H9 (cell line): Measurements from ENCODE around the gene PAOX. TPM values are rescaled to one million over a fixed set of nuclear protein-coding genes. Genes with fewer than 3 reads are reported as not detected.
"Not testable (repeated sequence)": the region's sequence is repeated elsewhere in the genome, so short reads cannot be mapped to it uniquely, and the experiment has no call there.

Experiments
- DNase-seq: peaks from one replicate; pipeline ENCODE4 v3.0.0-alpha.2; 2017
- H2AFZ ChIP-seq: one replicate; pipeline ENCODE4 v1.6.1; 2013; ENCODE audit warnings: mild to moderate bottlenecking, low read length, control low read depth, moderate library complexity
- H2AK5ac ChIP-seq: 2 replicates; pipeline ENCODE4 v1.6.1; 2013; ENCODE audit warnings: low read length, control low read depth, mixed read lengths; ENCODE audit not compliant: insufficient read length
- H2BK120ac ChIP-seq: one replicate; pipeline ENCODE4 v1.6.1; 2013; ENCODE audit warnings: low read depth, mild to moderate bottlenecking, low read length, control low read depth, inconsistent platforms; ENCODE audit not compliant: poor library complexity, severe bottlenecking
- H2BK12ac ChIP-seq: 2 replicates; pipeline ENCODE4 v1.6.1; 2013; ENCODE audit warnings: low read length, control low read depth, mixed read lengths, low read depth; ENCODE audit not compliant: insufficient read length
- H2BK15ac ChIP-seq: 2 replicates; pipeline ENCODE4 v1.6.1; 2013; ENCODE audit warnings: low read depth, low read length, control low read depth
- H2BK20ac ChIP-seq: one replicate; pipeline ENCODE4 v1.6.1; 2013; ENCODE audit warnings: low read depth, mild to moderate bottlenecking, low read length, control low read depth, inconsistent platforms; ENCODE audit not compliant: poor library complexity, severe bottlenecking
- H2BK5ac ChIP-seq: 2 replicates; pipeline ENCODE4 v1.6.1; 2013; ENCODE audit warnings: low read length, control low read depth, mixed read lengths; ENCODE audit not compliant: insufficient read length
- H3K14ac ChIP-seq: 2 replicates; pipeline ENCODE4 v1.6.1; 2013; ENCODE audit warnings: low read length, control low read depth; ENCODE audit not compliant: insufficient read depth
- H3K18ac ChIP-seq: 2 replicates; pipeline ENCODE4 v1.6.1; 2013; ENCODE audit warnings: low read depth, mild to moderate bottlenecking, mixed read lengths, low read length, control low read depth; ENCODE audit not compliant: insufficient read length
- H3K23ac ChIP-seq: 2 replicates; pipeline ENCODE4 v1.6.1; 2013; ENCODE audit warnings: low read length, control low read depth, mixed read lengths, low read depth; ENCODE audit not compliant: insufficient read length
- H3K23me2 ChIP-seq: 2 replicates; pipeline ENCODE4 v1.6.1; 2013; ENCODE audit warnings: low read depth, mild to moderate bottlenecking, mixed read lengths, low read length, control low read depth; ENCODE audit not compliant: insufficient read length, poor library complexity, severe bottlenecking
- H3K27ac ChIP-seq: 2 replicates; pipeline ENCODE4 v1.5.1; 2013; ENCODE audit warnings: low read length, control low read depth, mixed read lengths, low read depth; ENCODE audit not compliant: insufficient read length
- H3K27me3 ChIP-seq: 2 replicates; pipeline ENCODE4 v1.6.1; 2013; ENCODE audit warnings: low read length, control low read depth, inconsistent platforms; ENCODE audit not compliant: insufficient read depth
- H3K4ac ChIP-seq: 2 replicates; pipeline ENCODE4 v1.6.1; 2013; ENCODE audit warnings: low read depth, mild to moderate bottlenecking, control low read depth, inconsistent platforms, low read length, moderate library complexity
- H3K4me1 ChIP-seq: 2 replicates; pipeline ENCODE4 v1.6.1; 2013; ENCODE audit warnings: low read length, control low read depth, inconsistent platforms; ENCODE audit not compliant: insufficient read depth
- H3K4me2 ChIP-seq: 2 replicates; pipeline ENCODE4 v1.6.1; 2013; ENCODE audit warnings: low read length, control low read depth, mixed read lengths; ENCODE audit not compliant: insufficient read length, insufficient read depth
- H3K56ac ChIP-seq: 2 replicates; pipeline ENCODE4 v1.6.1; 2013; ENCODE audit warnings: low read depth, mild to moderate bottlenecking, mixed read lengths, low read length, control low read depth; ENCODE audit not compliant: insufficient read length
- H3K79me1 ChIP-seq: 2 replicates; pipeline ENCODE4 v1.6.1; 2013; ENCODE audit warnings: low read depth, mild to moderate bottlenecking, moderate library complexity, low read length, control low read depth, inconsistent platforms; ENCODE audit not compliant: insufficient read depth, poor library complexity, severe bottlenecking
- H3K79me2 ChIP-seq: 2 replicates; pipeline ENCODE4 v1.6.1; 2013; ENCODE audit warnings: low read length, control low read depth, inconsistent platforms; ENCODE audit not compliant: insufficient read depth
- H3K9ac ChIP-seq: 2 replicates; pipeline ENCODE4 v1.6.1; 2013; ENCODE audit warnings: low read length, control low read depth, mixed read lengths; ENCODE audit not compliant: insufficient read length; ENCODE audit errors: extremely low read depth
- H3K9me3 ChIP-seq: one replicate; pipeline ENCODE4 v1.6.1; 2013; ENCODE audit warnings: low read depth, low read length, inconsistent platforms; ENCODE audit not compliant: control insufficient read depth
- H3T11ph ChIP-seq: one replicate; pipeline ENCODE4 v1.6.1; 2013; ENCODE audit warnings: mild to moderate bottlenecking, low read length, control low read depth, inconsistent platforms
- H4K20me1 ChIP-seq: one replicate; pipeline ENCODE4 v1.6.1; 2013; ENCODE audit not compliant: control insufficient read depth, insufficient read length, insufficient read depth
- H4K5ac ChIP-seq: 2 replicates; pipeline ENCODE4 v1.6.1; 2013; ENCODE audit warnings: low read depth, mild to moderate bottlenecking, mixed read lengths, low read length, control low read depth; ENCODE audit not compliant: insufficient read length
- H4K8ac ChIP-seq: replicated peaks from 2 replicates; pipeline ENCODE4 v1.6.1; 2013; ENCODE audit warnings: low read length, control low read depth, mixed read lengths, low read depth; ENCODE audit not compliant: insufficient read length
- H4K91ac ChIP-seq: 2 replicates; pipeline ENCODE4 v1.6.1; 2013; ENCODE audit warnings: low read depth, mild to moderate bottlenecking, moderate library complexity, mixed read lengths, low read length, control low read depth; ENCODE audit not compliant: insufficient read length
- H3K27ac Mint-ChIP-seq, 3 experiments: 2 replicates in 2 of 3; 3 replicates in 1 of 3; pipeline ENCODE4 v1.8.0; 2020 to 2021; ENCODE audit warnings: mixed read lengths in 3 of 3, mild to moderate bottlenecking in 1 of 3, moderate library complexity in 1 of 3
- H3K27me3 Mint-ChIP-seq: 2 replicates; pipeline ENCODE4 v1.8.0; 2021; ENCODE audit warnings: low read depth, mild to moderate bottlenecking, moderate library complexity, mixed read lengths
- H3K36me3 Mint-ChIP-seq, 3 experiments: 2 replicates in 2 of 3; 3 replicates in 1 of 3; pipeline ENCODE4 v1.8.0; 2020 to 2021; ENCODE audit warnings: low read depth in 3 of 3, mixed read lengths in 3 of 3; ENCODE audit not compliant: insufficient read depth in 1 of 3
- H3K4me1 Mint-ChIP-seq, 2 experiments: 2 replicates each; pipeline ENCODE4 v1.8.0; 2020; ENCODE audit warnings: mixed read lengths in 2 of 2
- H3K4me3 Mint-ChIP-seq, 2 experiments: 2 replicates in 1 of 2; 3 replicates in 1 of 2; pipeline ENCODE4 v1.8.0; 2020 to 2021; ENCODE audit warnings: mild to moderate bottlenecking in 2 of 2, mixed read lengths in 2 of 2, moderate library complexity in 1 of 2
- H3K9me3 Mint-ChIP-seq, 2 experiments: 2 replicates in 1 of 2; 3 replicates in 1 of 2; pipeline ENCODE4 v1.8.0; 2020; ENCODE audit warnings: mild to moderate bottlenecking in 2 of 2, mixed read lengths in 2 of 2, moderate library complexity in 1 of 2
- CTCF ChIP-seq: fragments of 200-600 bp; sonication (generic); conservative IDR thresholded peaks from 3 replicates; pipeline ENCODE4 v1.8.0; 2021; ENCODE audit warnings: antibody characterized with exemption, mild to moderate bottlenecking
- WGBS: extraction: QIAGEN DNeasy Blood & Tissue Kit; methylation state at CpG from one replicate; pipeline ENCODE4 v1.1.7; 2013; ENCODE audit warnings: missing lambda C conversion rate, low lambda C conversion rate, mixed read lengths; ENCODE audit not compliant: insufficient read length; ENCODE audit errors: extremely low coverage; 5-methylcytosine and 5-hydroxymethylcytosine counted together
- total RNA-seq: library from RNA; stranded (reverse); gene quantifications from 2 replicates; pipeline ENCODE4 v1.2.1, GENCODE V29; 2021

The PAOX gene
- total RNA-seq, 1 experiment from 2014 or later: 5.6 TPM

- DNase-seq: peak; percentile 36
- no CpG with 5 or more reads among the region's 88 CpGs for WGBS
- Mint-ChIP-seq H3K27ac (no peak overlapping the region), H3K4me3 (peak overlapping the region; percentile 36 to 73), H3K36me3 (peaks cover 3 to 15% (median 10%) of the 10 kb centered on the region in 3 experiments; a peak in 5 of 7 replicates), H3K27me3 (peaks cover 11% of the 10 kb centered on the region), H3K9me3 (no peaks in the 10 kb centered on the region), H3K4me1 (no peaks in the 10 kb centered on the region)
- H3K79me2 ChIP-seq: no peaks in the 10 kb centered on the region
- no peak overlapping the region for H3K23ac ChIP-seq
- no peak overlapping the region for H2BK15ac ChIP-seq
- no peaks in the 10 kb centered on the region for H3K4me1 ChIP-seq
- H3K27ac ChIP-seq: no peak overlapping the region
- peaks cover 4% of the 10 kb centered on the region for H4K20me1 ChIP-seq
- no peaks in the 10 kb centered on the region for H3K79me1 ChIP-seq
- H3T11ph ChIP-seq: no peak overlapping the region
- H2BK20ac ChIP-seq: no peak overlapping the region
- H3K27me3 ChIP-seq: no peaks in the 10 kb centered on the region
- H2BK120ac ChIP-seq: no peak overlapping the region
- no peak overlapping the region for H2BK12ac ChIP-seq
- no peak overlapping the region for H4K91ac ChIP-seq
- no peak overlapping the region for H2AK5ac ChIP-seq
- no peak overlapping the region for H3K18ac ChIP-seq
- no peak overlapping the region for H3K4ac ChIP-seq
- no peak overlapping the region for H4K5ac ChIP-seq
- H2BK5ac ChIP-seq: no peak overlapping the region
- H3K14ac ChIP-seq: no peak overlapping the region
- no peak overlapping the region for H3K4me2 ChIP-seq
- H3K9ac ChIP-seq: no peak overlapping the region
- no peak overlapping the region for H3K56ac ChIP-seq
- H2AFZ ChIP-seq: no peak overlapping the region
- no peaks in the 10 kb centered on the region for H3K9me3 ChIP-seq
- H4K8ac ChIP-seq: no peak overlapping the region
- TF ChIP-seq CTCF: no peak
- H3K23me2 ChIP-seq: peaks cover 3% of the 10 kb centered on the region
Observed at GRCh38 chr10:133422807-133423771, 44.0 kb downstream of the PAOX start.

- not testable (repeated sequence) for H3K4me2 ChIP-seq, H2AFZ ChIP-seq, H4K8ac ChIP-seq, H2AK5ac ChIP-seq, H2BK120ac ChIP-seq, H3K9me3 Mint-ChIP-seq, H3K27ac Mint-ChIP-seq, H3K4me1 Mint-ChIP-seq, H3K27me3 ChIP-seq, DNase-seq, H3K18ac ChIP-seq, H2BK12ac ChIP-seq, H3K36me3 Mint-ChIP-seq, H3K14ac ChIP-seq, H3K4ac ChIP-seq, H3K9me3 ChIP-seq, H3K79me1 ChIP-seq, H3K27ac ChIP-seq, H2BK20ac ChIP-seq, H3K4me1 ChIP-seq, H3K79me2 ChIP-seq, H2BK5ac ChIP-seq, H3K23ac ChIP-seq, H4K5ac ChIP-seq, H3K4me3 Mint-ChIP-seq, H4K91ac ChIP-seq, H3K56ac ChIP-seq, H4K20me1 ChIP-seq, H3K23me2 ChIP-seq, H2BK15ac ChIP-seq, H3T11ph ChIP-seq, H3K9ac ChIP-seq
- peaks cover 11% of the 10 kb centered on the region for H3K27me3 Mint-ChIP-seq
- WGBS: no CpG with 5 or more reads among the region's 46 CpGs
Observed at GRCh38 chr10:133424102-133424501, 45.0 kb downstream of the PAOX start.
